Midbrain (tissue), 1 donor: ENCODE data around the gene CASZ1.

Experiments
- DNase-seq: peaks from one replicate; lab custom pipeline; 2025; lab: John Stamatoyannopoulos, UW

CASZ1 gene

DNA sequence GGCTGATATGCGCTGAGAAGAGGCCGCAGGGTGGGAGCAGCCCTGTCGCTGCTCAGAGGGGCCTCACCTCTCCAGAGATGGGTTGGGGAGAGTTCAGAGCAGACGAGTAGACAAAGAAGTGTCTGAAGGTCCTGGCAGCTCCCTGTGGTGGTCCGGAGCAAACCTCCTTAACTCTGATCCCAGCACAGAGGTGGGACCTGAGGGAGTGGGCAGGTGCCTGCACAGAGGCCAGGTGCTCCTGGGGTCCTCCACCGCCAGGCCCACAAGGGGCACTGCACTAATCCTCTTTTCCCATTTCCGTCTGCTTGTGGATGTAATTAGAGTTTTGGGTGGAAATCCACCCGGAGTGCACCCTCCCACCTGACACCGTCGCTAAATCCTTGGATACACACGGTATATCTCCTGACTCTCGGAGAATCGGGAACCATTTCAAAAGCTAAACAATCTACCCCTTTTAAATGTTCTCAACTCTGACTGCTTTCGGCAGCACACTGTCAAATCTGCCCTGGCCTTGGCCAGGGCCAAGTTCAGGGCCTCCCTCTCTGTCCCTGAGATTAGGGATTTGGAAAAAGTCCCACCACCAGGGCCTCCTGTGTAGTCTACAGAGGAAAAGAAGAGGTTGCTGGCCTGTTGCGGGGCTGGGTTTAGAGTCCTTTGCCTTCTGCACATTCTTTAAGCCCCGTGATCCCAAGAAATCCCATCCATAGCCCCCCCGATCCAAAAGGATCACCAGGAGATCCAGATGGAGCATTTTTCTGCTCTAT lies 22.4 kb downstream of the CASZ1 start:
- no peak for DNase-seq

DNA sequence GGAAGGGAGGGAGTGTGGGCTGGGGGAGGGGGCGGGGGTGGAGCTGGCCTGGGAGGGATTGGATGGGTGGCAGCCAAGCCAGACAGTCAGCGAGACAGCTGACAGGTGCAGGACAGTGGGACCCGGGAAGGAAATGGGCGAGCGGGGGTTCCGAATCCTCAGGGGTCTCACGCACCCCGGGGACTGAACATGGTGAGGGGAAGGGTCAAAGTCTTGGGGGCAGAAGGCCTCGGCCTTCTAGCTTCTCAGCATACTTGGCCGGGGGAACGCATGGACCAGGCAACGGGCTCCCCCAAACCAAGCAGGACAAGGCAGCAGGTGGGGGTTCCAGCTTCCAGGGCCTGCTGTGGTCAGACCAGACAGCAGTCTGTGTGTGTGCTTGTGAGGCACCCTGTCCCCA lies 23.1 kb downstream of the CASZ1 start:
- DNase-seq: no peak

DNA sequence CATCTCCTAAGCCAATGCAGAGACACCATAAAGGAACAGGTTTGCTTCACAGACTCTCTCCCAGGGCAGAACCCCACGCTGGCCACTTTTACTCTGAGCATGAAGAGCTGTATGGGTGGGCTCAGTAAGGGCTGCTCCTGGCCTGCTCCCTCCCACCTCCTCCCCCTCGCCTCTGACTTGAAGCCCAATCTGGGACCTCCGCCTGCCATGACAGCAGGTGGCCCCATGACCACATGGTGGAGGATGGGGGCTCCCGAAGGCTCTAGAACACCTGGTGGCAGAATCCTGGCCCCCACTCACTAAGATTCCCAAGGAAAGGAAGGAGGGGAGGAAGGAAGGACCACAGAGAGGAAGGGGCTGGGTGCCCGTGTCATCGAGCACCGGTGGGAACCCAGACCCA lies 23.7 kb downstream of the CASZ1 start:
- DNase-seq: no peak

DNA sequence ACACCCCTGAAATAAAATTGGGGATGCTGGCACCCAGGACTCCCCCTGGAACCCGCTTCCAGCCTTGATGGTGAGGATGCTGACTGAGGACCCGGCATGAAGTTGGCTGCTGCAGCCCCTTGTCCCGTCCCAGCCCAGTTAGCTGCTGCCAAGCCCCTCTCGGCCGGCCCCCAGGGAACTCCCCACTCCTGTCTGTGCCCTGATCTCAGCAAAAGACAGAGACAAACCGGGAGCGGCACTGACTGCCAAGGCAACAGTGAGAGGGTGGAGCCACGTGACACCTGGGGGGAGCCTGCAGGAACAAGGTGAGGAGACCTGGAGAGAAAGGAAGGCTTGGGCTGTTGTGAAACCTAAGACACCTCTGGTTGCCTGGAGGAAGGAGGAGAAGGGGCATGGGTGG lies 24.7 kb downstream of the CASZ1 start:
- no peak for DNase-seq

DNA sequence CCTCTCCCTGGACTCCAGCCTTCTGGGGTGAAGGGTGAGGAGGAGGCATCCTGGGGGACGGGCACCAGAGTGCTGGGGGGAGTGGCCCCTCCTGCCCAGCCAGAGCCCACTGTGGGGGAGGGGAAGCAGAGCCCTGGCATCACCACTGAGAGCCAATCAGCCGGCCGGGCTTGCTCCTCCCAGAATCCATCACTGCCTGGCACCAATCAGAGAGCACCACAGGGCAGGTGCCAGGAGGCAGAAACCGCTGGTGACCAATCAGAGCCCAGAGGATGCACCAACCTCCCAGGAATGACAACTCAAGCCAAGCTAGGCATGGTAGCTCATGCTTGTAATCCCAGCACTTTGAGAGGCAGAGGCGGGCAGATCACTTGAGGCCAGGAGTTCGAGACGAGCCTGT lies 27.9 kb downstream of the CASZ1 start:
- no peak for DNase-seq

DNA sequence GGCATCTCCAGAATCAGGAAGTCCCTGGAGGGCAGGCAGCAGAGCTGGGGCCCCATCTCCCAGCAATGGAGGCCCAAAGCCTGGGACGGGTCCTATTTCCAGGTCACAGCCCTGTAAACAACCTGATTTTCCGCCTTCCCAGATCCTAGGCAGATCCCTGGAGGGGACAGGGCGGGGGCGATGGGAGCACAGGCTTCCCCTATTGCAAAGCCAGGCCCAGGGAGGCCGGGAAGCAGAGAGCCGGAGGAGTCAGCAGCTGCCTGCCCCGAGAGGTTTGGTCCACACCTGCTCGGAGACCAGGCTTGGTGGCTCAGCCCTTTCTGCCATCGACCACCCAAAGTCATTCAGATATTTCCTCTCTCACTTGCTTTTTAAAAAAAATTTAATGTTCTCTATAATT lies 29.2 kb downstream of the CASZ1 start:
- no peak for DNase-seq

DNA sequence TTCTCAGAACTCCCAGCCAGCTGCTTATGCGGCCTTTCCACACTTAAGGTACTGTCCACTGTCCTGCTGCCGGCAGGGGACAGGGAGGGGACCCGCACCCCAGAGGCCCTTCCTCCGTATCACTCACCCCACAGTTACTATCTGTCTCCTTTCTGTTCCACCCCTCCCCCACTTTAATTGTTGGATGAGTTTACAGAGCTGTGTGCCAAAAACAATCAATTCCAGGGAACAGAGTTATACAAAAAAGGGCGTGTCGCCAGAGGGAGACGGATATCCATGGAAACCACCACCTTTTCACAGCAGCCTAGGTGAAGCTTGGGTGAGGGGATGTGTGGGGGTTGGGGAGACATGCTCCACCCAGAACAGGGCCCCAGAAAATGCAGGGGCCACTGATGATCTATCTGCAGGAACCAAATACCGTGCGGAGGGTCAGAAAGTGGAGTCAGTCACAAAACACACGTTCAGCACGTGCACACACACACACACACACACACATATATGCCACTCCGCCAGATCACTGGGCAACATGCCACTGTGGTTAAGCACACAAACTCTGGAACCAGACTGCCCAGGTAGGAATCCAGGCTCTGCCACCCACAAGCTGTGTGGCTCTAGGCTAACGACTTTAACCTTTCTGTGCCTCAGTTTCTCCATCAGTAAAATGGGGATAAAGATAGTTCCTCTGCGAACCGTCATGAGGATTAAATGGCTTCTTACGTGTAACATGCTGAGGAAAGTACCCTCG lies 30.5 kb downstream of the CASZ1 start:
- DNase-seq: no peak

DNA sequence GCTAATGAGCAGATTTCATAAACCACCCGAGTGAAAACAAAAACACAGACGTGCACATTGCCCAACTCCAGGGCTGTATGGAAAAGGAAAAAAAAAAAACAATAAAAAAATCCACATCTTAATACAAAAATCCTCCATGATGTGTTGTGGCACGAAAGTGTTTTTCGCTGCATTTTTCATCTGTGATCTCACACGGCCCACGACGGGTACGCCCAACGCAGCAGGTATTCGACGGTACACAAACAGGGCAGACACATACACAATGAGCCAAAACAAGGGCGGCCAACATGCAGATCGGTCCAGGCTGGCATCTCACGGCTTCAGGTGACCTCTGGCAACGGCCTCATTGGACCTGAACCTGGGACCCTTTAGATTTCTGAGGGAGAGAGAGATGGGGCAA lies 31.1 kb downstream of the CASZ1 start:
- DNase-seq: no peak

DNA sequence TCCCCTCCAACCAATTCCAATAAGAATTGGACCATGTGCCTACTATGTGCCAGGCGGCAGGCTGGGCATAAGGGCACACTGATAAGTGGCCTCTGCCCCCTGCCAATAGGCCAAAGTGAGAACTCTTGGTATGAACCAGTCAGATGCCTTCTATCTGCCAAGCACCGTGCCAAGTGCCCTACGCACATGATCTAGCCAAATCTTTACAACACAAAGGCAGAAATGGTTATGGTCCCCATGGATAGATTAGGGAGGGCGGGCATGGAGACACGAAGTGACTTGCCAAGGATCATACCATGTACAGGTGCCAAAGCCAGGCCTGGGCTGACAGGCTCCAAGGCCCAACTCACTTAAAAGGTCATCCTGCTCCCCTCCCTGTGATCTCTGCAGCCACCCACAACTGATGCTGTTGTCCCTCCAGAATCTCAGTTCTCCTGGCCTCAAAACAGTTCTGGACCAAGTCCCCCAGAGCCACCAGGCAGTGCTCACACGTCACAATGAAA lies 32.1 kb downstream of the CASZ1 start:
- no peak for DNase-seq

DNA sequence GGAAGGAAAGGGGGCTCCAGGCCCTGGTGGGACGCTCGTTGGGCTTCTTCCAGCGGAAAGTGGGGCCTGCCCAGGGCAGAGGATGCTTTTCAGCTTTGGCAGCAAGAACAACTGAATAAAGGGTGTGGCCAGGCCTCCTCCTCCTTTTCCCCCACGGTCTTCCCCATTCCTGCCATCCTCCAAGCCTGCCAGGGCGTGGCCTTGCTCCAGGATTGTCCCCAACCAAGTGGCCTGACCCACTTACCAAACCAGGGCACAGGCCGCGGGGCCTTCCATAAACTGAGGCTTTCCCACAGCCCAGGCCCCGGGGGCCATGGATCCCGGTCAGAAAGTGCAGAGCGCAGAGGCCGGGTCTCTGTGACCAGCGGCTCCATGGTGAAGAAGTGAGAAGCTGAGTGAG lies 33.6 kb downstream of the CASZ1 start:
- DNase-seq: no peak

DNA sequence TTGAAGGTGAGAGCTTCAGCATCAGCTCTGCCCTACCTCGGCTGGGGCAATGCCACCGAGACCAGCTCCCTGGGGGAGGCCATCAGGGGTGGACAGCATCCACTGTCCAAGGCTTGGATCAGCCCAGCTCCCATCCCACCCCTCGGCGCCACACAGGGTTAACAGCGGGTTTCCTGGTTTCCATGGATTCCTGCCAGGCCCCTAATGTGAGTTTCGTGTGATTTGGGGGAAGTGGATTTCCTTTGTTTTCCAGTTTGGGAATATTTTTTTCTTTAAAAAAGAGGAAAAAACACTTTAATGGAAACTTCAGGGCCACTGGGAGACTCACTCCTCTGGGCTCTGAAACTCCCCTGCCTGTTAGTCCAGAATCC lies 34.3 kb downstream of the CASZ1 start:
- DNase-seq: no peak

DNA sequence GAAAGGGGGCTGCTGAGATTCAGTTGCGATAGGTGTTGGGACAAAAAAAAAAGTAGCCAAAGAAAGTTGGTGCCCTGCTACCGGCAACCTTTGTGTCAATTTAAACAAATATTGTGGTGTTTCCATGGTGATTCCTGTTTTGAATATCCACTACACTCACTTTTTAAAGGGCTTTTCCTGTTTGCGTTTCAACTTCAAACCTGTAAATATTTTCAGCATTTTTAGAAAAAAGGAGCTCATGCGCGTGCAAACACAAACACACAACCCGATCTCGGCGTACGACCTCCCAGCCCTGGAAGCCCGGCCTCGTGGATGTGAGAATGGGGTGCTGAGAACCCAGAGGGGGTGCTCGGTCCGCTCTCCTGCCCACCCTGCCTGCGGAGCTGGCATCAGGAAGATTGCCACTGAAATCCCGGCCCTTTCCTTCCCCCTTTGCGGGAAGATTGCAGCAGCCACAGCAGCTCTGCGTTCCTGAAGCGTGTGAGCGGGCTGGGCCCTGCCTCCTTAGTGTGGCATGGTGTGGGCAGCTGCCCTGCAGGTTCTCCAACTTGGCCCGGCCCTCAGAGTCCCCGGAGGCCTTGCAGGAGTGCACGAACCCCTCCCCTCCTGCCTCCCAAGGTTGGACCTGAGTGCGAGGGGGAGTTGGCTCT lies 34.8 kb downstream of the CASZ1 start:
- DNase-seq: no peak

DNA sequence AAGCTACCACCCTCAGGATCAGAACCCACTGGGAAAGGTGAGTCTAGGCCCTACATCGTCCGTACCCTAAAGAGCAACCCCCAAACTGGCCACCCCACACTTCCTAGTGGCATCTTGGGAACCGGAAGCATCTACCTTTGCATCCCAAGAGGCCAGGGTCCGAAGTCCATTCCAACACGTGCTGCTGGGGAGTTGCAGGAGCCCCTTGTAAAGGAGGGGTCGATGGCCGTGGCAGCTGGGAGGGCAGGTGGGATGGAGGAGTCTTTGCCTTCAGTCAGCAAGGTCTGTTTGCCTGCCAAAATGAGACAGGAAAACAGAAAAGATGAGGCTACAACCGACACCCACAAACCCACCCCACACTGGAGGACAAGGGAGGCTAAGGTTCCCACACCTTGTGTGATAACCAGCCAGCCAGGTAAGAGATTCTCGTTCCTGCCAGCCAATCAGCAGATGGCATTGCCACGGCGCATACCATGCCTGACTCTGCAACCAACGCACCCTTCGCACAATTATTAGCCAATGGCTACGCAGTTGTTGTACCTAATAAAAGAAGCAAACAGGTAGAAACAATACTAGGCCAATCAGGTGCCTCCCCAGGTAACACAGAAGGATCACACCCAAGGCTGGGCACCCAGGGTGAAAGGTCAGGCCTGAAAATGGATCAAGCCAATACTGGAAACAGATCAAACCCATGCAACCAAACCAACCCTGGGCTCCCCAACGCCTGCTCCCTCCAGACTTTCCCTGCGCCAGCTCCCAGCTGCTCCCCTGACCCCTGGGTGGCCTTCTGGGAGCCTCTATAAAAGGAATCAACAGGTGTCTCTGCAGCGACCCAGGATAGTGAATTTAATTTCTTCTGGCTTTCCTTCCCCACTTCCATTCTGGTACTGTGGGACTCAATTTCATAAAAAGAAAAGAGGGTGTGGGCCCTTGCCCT lies 35.6 kb downstream of the CASZ1 start:
- no peak for DNase-seq

DNA sequence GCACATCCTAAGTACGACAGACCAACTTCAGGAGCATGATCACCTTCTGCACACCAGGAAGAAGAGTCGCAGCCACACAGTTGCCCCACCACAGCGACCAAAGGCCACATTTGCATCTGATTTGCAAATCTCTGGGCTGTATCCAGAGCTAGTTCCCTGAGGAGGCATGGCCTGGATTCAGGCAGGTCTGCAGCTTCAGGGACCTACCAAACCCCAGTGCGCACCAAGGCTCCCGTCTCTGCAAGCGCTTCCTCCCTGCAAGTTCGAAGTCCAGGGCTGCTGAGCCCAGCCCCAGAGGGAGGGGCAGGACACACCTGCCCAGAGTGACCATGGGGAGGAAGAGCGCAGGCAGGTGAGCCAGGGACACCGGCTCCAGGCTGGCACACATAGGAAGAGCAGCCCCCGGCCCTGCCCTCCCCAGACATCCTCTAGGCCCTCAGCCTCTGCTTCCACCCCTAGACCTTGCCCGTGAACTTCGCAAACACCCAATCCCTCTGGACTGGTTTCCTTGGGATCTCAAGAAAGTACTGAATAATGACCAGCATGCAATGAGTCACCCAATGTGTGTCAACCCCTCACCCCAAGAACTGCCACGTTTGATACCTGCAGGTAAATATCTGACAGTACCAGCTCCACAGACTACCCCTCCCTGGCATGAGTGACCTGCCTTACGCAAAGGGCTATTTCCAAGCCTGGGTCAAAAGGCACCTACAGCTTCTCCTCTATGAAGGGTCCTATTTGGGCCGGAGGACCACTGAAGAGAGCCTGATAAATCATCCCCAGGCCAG lies 36.8 kb downstream of the CASZ1 start:
- DNase-seq: no peak

DNA sequence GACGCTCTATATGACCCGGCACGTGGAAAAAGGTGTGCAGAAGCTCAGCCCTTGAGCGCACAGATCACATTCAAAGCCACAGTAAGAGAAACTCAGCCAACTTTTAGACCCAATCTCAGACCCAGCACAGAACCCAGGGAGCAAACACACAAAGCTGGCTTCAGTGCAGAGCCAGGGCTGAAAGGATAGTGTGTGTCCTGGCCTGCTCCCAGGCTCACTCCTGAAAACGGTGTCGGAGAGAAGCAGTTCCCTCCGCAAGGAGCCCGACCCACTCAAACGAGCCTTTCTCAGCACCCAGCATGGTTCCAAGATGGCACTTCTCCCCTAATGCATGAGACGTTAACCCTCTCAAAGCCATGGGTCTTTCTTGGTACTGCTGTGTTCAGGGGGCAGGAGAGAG lies 39.6 kb downstream of the CASZ1 start:
- DNase-seq: no peak

DNA sequence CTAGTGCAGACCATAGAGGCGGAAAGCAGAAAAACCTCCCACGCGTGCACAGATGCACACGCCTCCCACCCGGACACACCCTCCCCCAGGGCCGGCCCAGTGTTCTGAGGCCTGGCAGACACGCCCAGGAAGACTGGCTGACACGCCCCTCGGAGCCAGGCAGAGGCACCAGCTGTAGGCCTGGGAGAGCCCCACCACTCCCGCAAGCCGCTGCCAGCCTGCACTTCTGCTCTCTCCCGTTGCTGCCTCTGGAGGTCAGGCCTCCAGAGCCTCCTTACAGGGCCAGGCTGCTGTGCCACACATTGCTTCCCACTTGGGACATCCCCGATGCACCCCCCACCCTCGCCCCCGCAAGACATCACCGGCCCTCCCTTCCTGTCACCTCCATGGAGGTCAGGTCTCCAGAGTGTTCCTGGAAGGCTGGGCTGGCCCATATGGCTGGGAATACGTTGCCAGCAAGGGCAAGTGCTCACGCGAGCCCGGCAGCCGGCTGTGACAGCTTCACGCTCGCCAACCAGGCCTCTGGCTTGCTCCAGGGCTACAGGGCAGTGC lies 40.4 kb downstream of the CASZ1 start:
- DNase-seq: no peak

DNA sequence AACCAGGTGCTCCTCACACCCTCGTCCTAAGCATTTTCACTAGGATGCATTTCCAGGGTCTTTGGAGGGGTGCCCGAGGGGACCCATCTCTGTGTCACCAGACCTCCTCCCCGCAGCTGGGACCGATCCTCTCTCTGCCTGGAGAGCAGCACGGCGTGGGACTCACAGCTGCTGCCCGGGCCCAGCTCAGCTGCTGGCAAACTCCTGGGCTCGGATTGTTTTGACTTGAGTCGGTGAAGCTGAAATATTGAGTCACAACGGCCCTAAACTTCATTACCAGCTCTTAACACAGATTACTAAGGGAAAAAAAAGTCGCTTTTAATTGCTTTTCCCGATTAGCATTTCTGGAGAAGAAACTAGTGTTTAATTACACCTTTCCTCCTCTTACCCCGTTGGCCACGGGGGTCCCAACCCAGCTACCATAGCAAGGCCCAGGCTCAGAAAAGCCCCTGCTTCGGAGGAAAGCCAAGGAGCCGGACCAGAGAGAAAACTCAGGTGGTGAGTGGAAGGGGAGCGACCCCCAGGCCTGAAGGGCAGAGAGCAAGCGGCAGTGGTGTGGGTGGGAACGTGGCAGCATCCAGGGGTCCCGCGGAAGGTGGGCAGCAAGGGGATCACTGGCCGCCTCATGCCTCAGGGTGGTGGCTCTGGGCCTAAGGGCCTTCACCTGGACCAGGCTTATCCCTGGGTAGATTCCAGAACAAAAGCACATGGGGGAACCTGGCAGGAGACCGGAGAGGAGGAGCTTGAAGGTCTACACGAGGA lies 41.7 kb downstream of the CASZ1 start:
- no peak for DNase-seq

DNA sequence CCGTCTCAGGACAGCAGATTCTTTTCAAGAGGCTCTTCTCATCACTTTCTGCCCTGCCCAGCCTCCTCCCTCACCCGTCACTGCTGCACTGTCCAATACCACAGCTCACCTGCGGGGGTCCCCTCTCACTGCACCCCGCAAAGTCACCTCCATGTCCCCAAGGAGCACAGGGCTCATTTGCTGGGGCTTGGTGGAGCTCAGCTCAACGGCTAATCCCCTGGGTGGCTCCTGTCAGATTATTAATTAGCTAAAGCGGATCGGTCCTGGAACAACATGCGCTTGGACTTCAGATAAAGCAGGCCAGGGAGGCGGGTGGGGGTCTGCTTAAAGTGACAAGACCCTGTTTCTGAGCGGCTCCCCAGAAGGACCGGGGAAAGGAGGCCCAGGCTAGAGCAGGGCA lies 43.1 kb downstream of the CASZ1 start:
- no peak for DNase-seq

DNA sequence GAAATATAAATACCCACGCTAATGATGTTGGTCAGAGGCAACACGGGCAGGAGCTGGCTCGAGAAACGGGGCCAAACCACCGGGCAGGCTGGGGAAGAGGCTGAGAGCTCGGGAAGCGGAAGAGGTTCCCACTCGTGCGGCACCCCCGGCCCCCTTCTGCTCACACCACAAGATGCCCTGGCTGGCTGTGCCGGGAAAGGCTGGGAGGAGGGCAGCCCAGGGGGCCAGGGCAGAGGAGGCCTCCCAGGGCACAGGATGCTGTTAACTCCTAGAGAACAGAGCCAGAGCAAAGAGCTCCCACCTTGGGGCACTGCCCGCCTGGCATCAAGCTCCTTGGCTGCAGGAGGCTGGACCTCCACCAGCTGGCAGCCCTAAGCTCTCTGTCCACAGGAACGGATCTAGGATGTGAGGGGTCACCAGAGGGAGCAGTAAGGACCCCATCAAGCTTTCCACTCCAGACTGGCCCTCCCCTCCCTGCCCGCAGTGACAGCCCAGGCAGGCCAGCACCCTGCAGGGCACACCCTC lies 44.8 kb downstream of the CASZ1 start:
- DNase-seq: no peak

DNA sequence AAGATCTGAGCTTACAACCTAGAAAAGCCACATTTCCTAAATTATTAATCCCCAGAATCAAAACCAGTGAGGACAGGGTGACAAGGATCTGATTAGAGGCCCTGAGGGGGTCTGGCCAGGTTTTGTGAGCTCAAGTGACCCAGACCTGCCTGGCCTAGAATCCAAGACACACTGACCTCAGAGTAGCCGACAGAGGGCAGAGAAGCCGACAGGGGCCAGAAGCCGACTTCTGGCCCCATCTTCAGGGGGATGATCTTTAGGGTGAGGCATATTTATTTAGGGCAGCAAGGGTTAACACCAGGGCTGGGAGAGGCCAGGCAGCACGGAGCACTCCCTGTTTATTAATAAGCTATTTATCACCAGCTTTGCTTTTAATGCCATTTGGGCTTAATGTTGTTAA lies 45.3 kb downstream of the CASZ1 start:
- DNase-seq: no peak
